GM12892 (cell line): ENCODE data around the gene KLHL18.
"Not testable (repeated sequence)": the region's sequence is repeated elsewhere in the genome, so short reads cannot be mapped to it uniquely, and the experiment has no call there.

Experiments
- DNase-seq: peaks from one replicate; pipeline ENCODE4 v3.0.0; 2011; ENCODE audit not compliant: insufficient read length
- FAIRE-seq: peaks from 2 replicates; lab custom pipeline; 2011; peaks lifted over from hg19 to GRCh38; lab: Jason Lieb, UNC
- POLR2A ChIP-seq: IDR thresholded peaks from 2 replicates; pipeline ENCODE4 v1.6.1; 2011; ENCODE audit warnings: low read depth, low read length, control low read depth
- POLR2AphosphoS5 ChIP-seq: IDR thresholded peaks from 2 replicates; pipeline ENCODE4 v1.6.1; 2011; ENCODE audit warnings: low read depth, low read length, control low read depth
- TAF1 ChIP-seq: IDR thresholded peaks from 2 replicates; pipeline ENCODE4 v1.6.1; 2011; ENCODE audit warnings: low read depth, mild to moderate bottlenecking, control low read depth, low read length, borderline replicate concordance

KLHL18 gene

GRCh38 chr3:47283591-47284364 lies 1.0 kb downstream of the KLHL18 start:
- no peak for TF ChIP-seq POLR2A
- no peak for TF ChIP-seq TAF1
- no peak for TF ChIP-seq POLR2AphosphoS5
- DNase-seq (no peak), FAIRE-seq (peak; percentile 86)

- no peak for TF ChIP-seq POLR2AphosphoS5
- FAIRE-seq (no peak), DNase-seq (no peak)
These were observed 6.5 kb downstream of the KLHL18 start for GRCh38 chr3:47288966-47289910.

GRCh38 chr3:47291158-47291753 lies 8.5 kb downstream of the KLHL18 start:
- FAIRE-seq (peak; percentile 69), DNase-seq (no peak)
- TF ChIP-seq POLR2A (no peak), TAF1 (no peak), POLR2AphosphoS5 (no peak)

- FAIRE-seq: peak; percentile 17
- not testable (repeated sequence) for DNase-seq
These were observed 9.1 kb downstream of the KLHL18 start for GRCh38 chr3:47291754-47292420.

- TF ChIP-seq POLR2A: no peak
- TF ChIP-seq TAF1: no peak
- no peak for TF ChIP-seq POLR2AphosphoS5
- FAIRE-seq: no peak
- no peak for DNase-seq
These were observed 11.1 kb downstream of the KLHL18 start for GRCh38 chr3:47293822-47294221.

DNA sequence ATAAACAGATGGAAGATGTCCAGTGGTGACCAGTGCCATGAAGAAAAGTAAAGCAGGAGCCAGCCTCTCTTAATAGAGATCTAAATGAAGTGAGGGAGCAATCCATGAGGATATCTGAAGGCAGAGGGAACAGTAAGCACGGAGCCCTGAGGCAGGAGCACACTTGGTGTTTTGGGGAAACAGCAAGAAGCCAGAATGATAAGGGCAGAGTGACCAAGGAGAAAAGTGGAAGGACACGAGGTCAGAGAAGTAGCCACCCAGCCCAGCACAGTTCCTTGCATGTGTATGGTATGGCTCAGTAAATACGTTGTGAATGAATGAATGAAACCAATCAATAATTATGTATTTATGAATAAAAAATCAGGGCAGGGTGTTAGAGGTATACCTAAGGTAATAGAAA lies 11.6 kb downstream of the KLHL18 start:
- no peak for FAIRE-seq

DNA sequence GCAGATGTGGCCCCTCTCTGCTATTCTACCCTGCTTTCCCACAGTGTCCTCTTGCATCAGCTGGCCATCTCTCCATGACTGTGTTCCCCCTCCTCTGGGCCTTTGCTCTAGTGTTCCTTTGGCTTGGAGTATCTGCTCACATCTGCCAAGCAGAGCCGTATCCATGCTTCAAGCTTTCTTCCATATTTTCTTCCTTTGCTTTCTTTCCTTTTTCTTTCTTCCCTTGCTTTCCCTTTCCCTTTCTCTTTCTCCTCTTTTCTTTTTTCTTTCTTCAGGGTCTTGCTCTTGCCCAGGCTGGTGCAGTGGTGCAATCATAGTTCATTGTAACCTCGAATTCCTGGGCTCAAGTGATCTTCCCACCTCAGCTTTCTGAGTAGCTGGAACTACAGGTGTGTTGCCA lies 12.6 kb downstream of the KLHL18 start:
- FAIRE-seq: no peak
- DNase-seq: no peak
- TF ChIP-seq TAF1 (no peak), POLR2AphosphoS5 (no peak), POLR2A (no peak)

More for the DNA sequence above, 11.6 kb downstream of the KLHL18 start:
- TF ChIP-seq POLR2AphosphoS5 (no peak), POLR2A (no peak), TAF1 (no peak)
- DNase-seq: no peak

- DNase-seq (no peak), FAIRE-seq (peak; percentile 77)
- TF ChIP-seq TAF1 (no peak), POLR2A (no peak), POLR2AphosphoS5 (no peak)
These were observed 13.2 kb downstream of the KLHL18 start for GRCh38 chr3:47295976-47296375.

- no peak for FAIRE-seq
- TF ChIP-seq POLR2AphosphoS5 (no peak), POLR2A (no peak), TAF1 (no peak)
- DNase-seq: no peak
These were observed 14.0 kb downstream of the KLHL18 start for GRCh38 chr3:47296562-47297302.

GRCh38 chr3:47298439-47298838 lies 15.7 kb downstream of the KLHL18 start:
- no peak for DNase-seq
- FAIRE-seq: no peak
- TF ChIP-seq POLR2A (no peak), TAF1 (no peak), POLR2AphosphoS5 (no peak)
